H9 (cell line): ENCODE results near the gene PITRM1. TPM values are rescaled to one million over a fixed set of nuclear protein-coding genes. Genes with fewer than 3 reads are reported as not detected.

ENCODE experiments used
- DNase-seq: peaks from one replicate; pipeline ENCODE4 v3.0.0-alpha.2; 2017
- H2AFZ ChIP-seq: one replicate; pipeline ENCODE4 v1.6.1; 2013; ENCODE audit warnings: mild to moderate bottlenecking, low read length, control low read depth, moderate library complexity
- H2AK5ac ChIP-seq: 2 replicates; pipeline ENCODE4 v1.6.1; 2013; ENCODE audit warnings: low read length, control low read depth, mixed read lengths; ENCODE audit not compliant: insufficient read length
- H2BK120ac ChIP-seq: one replicate; pipeline ENCODE4 v1.6.1; 2013; ENCODE audit warnings: low read depth, mild to moderate bottlenecking, low read length, control low read depth, inconsistent platforms; ENCODE audit not compliant: poor library complexity, severe bottlenecking
- H2BK12ac ChIP-seq: 2 replicates; pipeline ENCODE4 v1.6.1; 2013; ENCODE audit warnings: low read length, control low read depth, mixed read lengths, low read depth; ENCODE audit not compliant: insufficient read length
- H2BK15ac ChIP-seq: 2 replicates; pipeline ENCODE4 v1.6.1; 2013; ENCODE audit warnings: low read depth, low read length, control low read depth
- H2BK20ac ChIP-seq: one replicate; pipeline ENCODE4 v1.6.1; 2013; ENCODE audit warnings: low read depth, mild to moderate bottlenecking, low read length, control low read depth, inconsistent platforms; ENCODE audit not compliant: poor library complexity, severe bottlenecking
- H2BK5ac ChIP-seq: 2 replicates; pipeline ENCODE4 v1.6.1; 2013; ENCODE audit warnings: low read length, control low read depth, mixed read lengths; ENCODE audit not compliant: insufficient read length
- H3K14ac ChIP-seq: 2 replicates; pipeline ENCODE4 v1.6.1; 2013; ENCODE audit warnings: low read length, control low read depth; ENCODE audit not compliant: insufficient read depth
- H3K18ac ChIP-seq: 2 replicates; pipeline ENCODE4 v1.6.1; 2013; ENCODE audit warnings: low read depth, mild to moderate bottlenecking, mixed read lengths, low read length, control low read depth; ENCODE audit not compliant: insufficient read length
- H3K23ac ChIP-seq: 2 replicates; pipeline ENCODE4 v1.6.1; 2013; ENCODE audit warnings: low read length, control low read depth, mixed read lengths, low read depth; ENCODE audit not compliant: insufficient read length
- H3K23me2 ChIP-seq: 2 replicates; pipeline ENCODE4 v1.6.1; 2013; ENCODE audit warnings: low read depth, mild to moderate bottlenecking, mixed read lengths, low read length, control low read depth; ENCODE audit not compliant: insufficient read length, poor library complexity, severe bottlenecking
- H3K27ac ChIP-seq: 2 replicates; pipeline ENCODE4 v1.5.1; 2013; ENCODE audit warnings: low read length, control low read depth, mixed read lengths, low read depth; ENCODE audit not compliant: insufficient read length
- H3K27me3 ChIP-seq: 2 replicates; pipeline ENCODE4 v1.6.1; 2013; ENCODE audit warnings: low read length, control low read depth, inconsistent platforms; ENCODE audit not compliant: insufficient read depth
- H3K4ac ChIP-seq: 2 replicates; pipeline ENCODE4 v1.6.1; 2013; ENCODE audit warnings: low read depth, mild to moderate bottlenecking, control low read depth, inconsistent platforms, low read length, moderate library complexity
- H3K4me1 ChIP-seq: 2 replicates; pipeline ENCODE4 v1.6.1; 2013; ENCODE audit warnings: low read length, control low read depth, inconsistent platforms; ENCODE audit not compliant: insufficient read depth
- H3K4me2 ChIP-seq: 2 replicates; pipeline ENCODE4 v1.6.1; 2013; ENCODE audit warnings: low read length, control low read depth, mixed read lengths; ENCODE audit not compliant: insufficient read length, insufficient read depth
- H3K56ac ChIP-seq: 2 replicates; pipeline ENCODE4 v1.6.1; 2013; ENCODE audit warnings: low read depth, mild to moderate bottlenecking, mixed read lengths, low read length, control low read depth; ENCODE audit not compliant: insufficient read length
- H3K79me1 ChIP-seq: 2 replicates; pipeline ENCODE4 v1.6.1; 2013; ENCODE audit warnings: low read depth, mild to moderate bottlenecking, moderate library complexity, low read length, control low read depth, inconsistent platforms; ENCODE audit not compliant: insufficient read depth, poor library complexity, severe bottlenecking
- H3K79me2 ChIP-seq: 2 replicates; pipeline ENCODE4 v1.6.1; 2013; ENCODE audit warnings: low read length, control low read depth, inconsistent platforms; ENCODE audit not compliant: insufficient read depth
- H3K9ac ChIP-seq: 2 replicates; pipeline ENCODE4 v1.6.1; 2013; ENCODE audit warnings: low read length, control low read depth, mixed read lengths; ENCODE audit not compliant: insufficient read length; ENCODE audit errors: extremely low read depth
- H3K9me3 ChIP-seq: one replicate; pipeline ENCODE4 v1.6.1; 2013; ENCODE audit warnings: low read depth, low read length, inconsistent platforms; ENCODE audit not compliant: control insufficient read depth
- H3T11ph ChIP-seq: one replicate; pipeline ENCODE4 v1.6.1; 2013; ENCODE audit warnings: mild to moderate bottlenecking, low read length, control low read depth, inconsistent platforms
- H4K20me1 ChIP-seq: one replicate; pipeline ENCODE4 v1.6.1; 2013; ENCODE audit not compliant: control insufficient read depth, insufficient read length, insufficient read depth
- H4K5ac ChIP-seq: 2 replicates; pipeline ENCODE4 v1.6.1; 2013; ENCODE audit warnings: low read depth, mild to moderate bottlenecking, mixed read lengths, low read length, control low read depth; ENCODE audit not compliant: insufficient read length
- H4K8ac ChIP-seq: replicated peaks from 2 replicates; pipeline ENCODE4 v1.6.1; 2013; ENCODE audit warnings: low read length, control low read depth, mixed read lengths, low read depth; ENCODE audit not compliant: insufficient read length
- H4K91ac ChIP-seq: 2 replicates; pipeline ENCODE4 v1.6.1; 2013; ENCODE audit warnings: low read depth, mild to moderate bottlenecking, moderate library complexity, mixed read lengths, low read length, control low read depth; ENCODE audit not compliant: insufficient read length
- H3K27ac Mint-ChIP-seq, 3 experiments: 2 replicates in 2 of 3; 3 replicates in 1 of 3; pipeline ENCODE4 v1.8.0; 2020 to 2021; ENCODE audit warnings: mixed read lengths in 3 of 3, mild to moderate bottlenecking in 1 of 3, moderate library complexity in 1 of 3
- H3K27me3 Mint-ChIP-seq: 2 replicates; pipeline ENCODE4 v1.8.0; 2021; ENCODE audit warnings: low read depth, mild to moderate bottlenecking, moderate library complexity, mixed read lengths
- H3K36me3 Mint-ChIP-seq, 3 experiments: 2 replicates in 2 of 3; 3 replicates in 1 of 3; pipeline ENCODE4 v1.8.0; 2020 to 2021; ENCODE audit warnings: low read depth in 3 of 3, mixed read lengths in 3 of 3; ENCODE audit not compliant: insufficient read depth in 1 of 3
- H3K4me1 Mint-ChIP-seq, 2 experiments: 2 replicates each; pipeline ENCODE4 v1.8.0; 2020; ENCODE audit warnings: mixed read lengths in 2 of 2
- H3K4me3 Mint-ChIP-seq, 2 experiments: 2 replicates in 1 of 2; 3 replicates in 1 of 2; pipeline ENCODE4 v1.8.0; 2020 to 2021; ENCODE audit warnings: mild to moderate bottlenecking in 2 of 2, mixed read lengths in 2 of 2, moderate library complexity in 1 of 2
- H3K9me3 Mint-ChIP-seq, 2 experiments: 2 replicates in 1 of 2; 3 replicates in 1 of 2; pipeline ENCODE4 v1.8.0; 2020; ENCODE audit warnings: mild to moderate bottlenecking in 2 of 2, mixed read lengths in 2 of 2, moderate library complexity in 1 of 2
- WGBS: extraction: QIAGEN DNeasy Blood & Tissue Kit; methylation state at CpG from one replicate; pipeline ENCODE4 v1.1.7; 2013; ENCODE audit warnings: missing lambda C conversion rate, low lambda C conversion rate, mixed read lengths; ENCODE audit not compliant: insufficient read length; ENCODE audit errors: extremely low coverage; 5-methylcytosine and 5-hydroxymethylcytosine counted together
- total RNA-seq: library from RNA; stranded (reverse); gene quantifications from 2 replicates; pipeline ENCODE4 v1.2.1, GENCODE V29; 2021
- TF ChIP-seq, protein P1 (sequence below): fragments of 200-600 bp; sonication (generic); conservative IDR thresholded peaks from 3 replicates; pipeline ENCODE4 v1.8.0; 2021; ENCODE audit warnings: antibody characterized with exemption, mild to moderate bottlenecking

PITRM1 gene
- total RNA-seq, 1 experiment from 2014 or later = 27.8 TPM

DNA sequence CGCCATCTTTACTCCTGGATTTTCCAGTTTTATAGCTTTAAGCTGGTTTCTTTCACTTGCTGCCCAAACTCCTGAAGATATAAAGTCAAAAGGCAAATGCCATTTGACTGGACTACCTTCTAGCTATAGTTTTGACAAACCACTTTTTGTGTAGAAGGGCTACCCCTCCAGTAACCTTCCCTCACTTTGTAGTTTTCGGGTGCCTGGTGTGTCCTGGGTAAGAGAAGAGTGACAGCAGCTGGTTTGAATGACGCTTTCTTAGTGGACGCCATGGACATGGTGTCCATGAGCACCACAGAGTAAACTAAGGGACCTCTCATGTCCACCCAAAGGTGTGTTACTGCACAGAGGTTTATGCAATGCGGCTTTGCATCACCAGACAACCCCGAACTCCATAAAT, 21.2 kb upstream of the PITRM1 start:
- Histone ChIP-seq H2AK5ac (no peak overlapping the region), H3K9me3 (no peaks in the 10 kb centered on the region), H4K20me1 (no peaks in the 10 kb centered on the region), H2BK120ac (no peak overlapping the region), H2BK20ac (no peak overlapping the region), H4K8ac (no peak overlapping the region), H3K27me3 (no peaks in the 10 kb centered on the region; the same call in 1 of the 2 replicates), H2BK5ac (no peak overlapping the region), H3K56ac (no peak overlapping the region), H3K23me2 (no peaks in the 10 kb centered on the region), H3K23ac (no peak overlapping the region), H3K27ac (no peak overlapping the region), H3K14ac (no peak overlapping the region), H3K18ac (no peak overlapping the region), H3K79me2 (no peaks in the 10 kb centered on the region), H2BK15ac (no peak overlapping the region), H3K79me1 (no peaks in the 10 kb centered on the region), H3K4me2 (no peak overlapping the region), H3K4me1 (no peaks in the 10 kb centered on the region), H3T11ph (no peak overlapping the region), H4K91ac (no peak overlapping the region), H3K9ac (no peak overlapping the region), H4K5ac (no peak overlapping the region), H3K4ac (no peak overlapping the region), H2BK12ac (no peak overlapping the region), H2AFZ (no peak overlapping the region)
- Mint-ChIP-seq H3K27ac (no peak overlapping the region), H3K27me3 (peaks cover 10% of the 10 kb centered on the region), H3K4me3 (no peak overlapping the region), H3K4me1 (peaks cover 13 to 24% of the 10 kb centered on the region in 2 experiments), H3K9me3 (no peaks in the 10 kb centered on the region), H3K36me3 (no peaks in the 10 kb centered on the region)
- TF ChIP-seq, protein P1, sequence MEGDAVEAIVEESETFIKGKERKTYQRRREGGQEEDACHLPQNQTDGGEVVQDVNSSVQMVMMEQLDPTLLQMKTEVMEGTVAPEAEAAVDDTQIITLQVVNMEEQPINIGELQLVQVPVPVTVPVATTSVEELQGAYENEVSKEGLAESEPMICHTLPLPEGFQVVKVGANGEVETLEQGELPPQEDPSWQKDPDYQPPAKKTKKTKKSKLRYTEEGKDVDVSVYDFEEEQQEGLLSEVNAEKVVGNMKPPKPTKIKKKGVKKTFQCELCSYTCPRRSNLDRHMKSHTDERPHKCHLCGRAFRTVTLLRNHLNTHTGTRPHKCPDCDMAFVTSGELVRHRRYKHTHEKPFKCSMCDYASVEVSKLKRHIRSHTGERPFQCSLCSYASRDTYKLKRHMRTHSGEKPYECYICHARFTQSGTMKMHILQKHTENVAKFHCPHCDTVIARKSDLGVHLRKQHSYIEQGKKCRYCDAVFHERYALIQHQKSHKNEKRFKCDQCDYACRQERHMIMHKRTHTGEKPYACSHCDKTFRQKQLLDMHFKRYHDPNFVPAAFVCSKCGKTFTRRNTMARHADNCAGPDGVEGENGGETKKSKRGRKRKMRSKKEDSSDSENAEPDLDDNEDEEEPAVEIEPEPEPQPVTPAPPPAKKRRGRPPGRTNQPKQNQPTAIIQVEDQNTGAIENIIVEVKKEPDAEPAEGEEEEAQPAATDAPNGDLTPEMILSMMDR = no peak
- DNase-seq = no peak
- WGBS = no CpG with 5 or more reads among the region's 6 CpGs
